B cell (primary cell): ENCODE data around the gene NCAM1. TPM values are rescaled to one million over a fixed set of nuclear protein-coding genes. Genes with fewer than 3 reads are reported as not detected.

Experiments used
- ATAC-seq: fragments of 200-7000 bp; cut with Tn5 transposase; one replicate; pipeline ENCODE4 v1.10.0; 2021; ENCODE audit warnings: low read depth, mild to moderate bottlenecking, moderate number of reproducible peaks, moderate library complexity
- CTCF ChIA-PET: fragments of 350-600 bp; sonication (Branson Sonifier 250); formaldehyde crosslinking; loops from one replicate; lab custom pipeline; 2021; ENCODE audit warnings: antibody characterized with exemption, inconsistent platforms; lab: Charles Lee
- POLR2A ChIA-PET: fragments of 350-600 bp; sonication (Branson Sonifier 250); formaldehyde crosslinking; loops from one replicate; lab custom pipeline; 2021; ENCODE audit warnings: antibody characterized with exemption; lab: Charles Lee
- DNase-seq: peaks from one replicate; pipeline ENCODE4 v3.0.0; 2013
- H2AFZ ChIP-seq: 2 replicates; pipeline ENCODE4 v1.6.1; 2012; ENCODE audit warnings: mild to moderate bottlenecking, low read depth, low read length; ENCODE audit not compliant: insufficient read depth, poor library complexity, severe bottlenecking
- H3K27ac ChIP-seq, 2 donors: 1 replicate in 1 of 2; 2 replicates in 1 of 2; pipeline ENCODE4 v1.5.1; 2012 to 2013; ENCODE audit warnings: low read length in 2 of 2, mild to moderate bottlenecking in 2 of 2, moderate library complexity in 1 of 2
- H3K27me3 ChIP-seq, 4 experiments: fragments of 200-600 bp in 1 of 4; sonication (generic) in 1 of 4; replicated peaks in 1 of 4; 1 replicate in 2 of 4; 2 replicates in 2 of 4; pipeline versions ENCODE4 v1.6.1 to v1.7.0; 2013 to 2016; ENCODE audit warnings: low read length in 3 of 4, mild to moderate bottlenecking in 2 of 4, mixed read lengths in 1 of 4, moderate library complexity in 1 of 4; ENCODE audit not compliant: insufficient read depth in 4 of 4, control insufficient read depth in 3 of 4; ENCODE audit errors: control extremely low read depth in 1 of 4
- H3K36me3 ChIP-seq, 2 experiments: replicated peaks in 1 of 2; 1 replicate in 1 of 2; 2 replicates in 1 of 2; pipeline versions ENCODE4 v1.6.1 to v1.7.1; 2013; ENCODE audit warnings: low read length in 1 of 2; ENCODE audit not compliant: insufficient read depth in 2 of 2, control insufficient read depth in 1 of 2; ENCODE audit errors: control extremely low read depth in 1 of 2, extremely low read depth in 1 of 2
- H3K4me1 ChIP-seq, 2 donors: fragments of 200-600 bp in 1 of 2; sonication (generic) in 1 of 2; 1 replicate in 1 of 2; 2 replicates in 1 of 2; pipeline versions ENCODE4 v1.5.1 to v1.6.1; 2013 to 2017; ENCODE audit warnings: low read length in 2 of 2; ENCODE audit not compliant: control insufficient read depth in 2 of 2, insufficient read depth in 2 of 2
- H3K4me2 ChIP-seq: replicated peaks from 2 replicates; pipeline ENCODE3; 2012; ENCODE audit warnings: mild to moderate bottlenecking, low read depth, low read length; ENCODE audit not compliant: poor library complexity, severe bottlenecking
- H3K4me3 ChIP-seq, 5 experiments: fragments of 200-600 bp in 1 of 5; sonication (generic) in 1 of 5; 1 replicate in 3 of 5; 2 replicates in 2 of 5; pipeline versions ENCODE4 v1.5.1 to v1.7.0; 2011 to 2016; ENCODE audit warnings: low read length in 4 of 5, mild to moderate bottlenecking in 4 of 5, low read depth in 2 of 5, control low read depth in 1 of 5, moderate library complexity in 1 of 5; ENCODE audit not compliant: insufficient read depth in 1 of 5; ENCODE audit errors: control extremely low read depth in 1 of 5, extremely low read depth in 1 of 5
- H3K79me2 ChIP-seq: fragments of 200-600 bp; sonication (generic); one replicate; pipeline ENCODE4 v1.6.0; 2016; ENCODE audit warnings: low read length; ENCODE audit not compliant: control insufficient read depth, insufficient read depth
- H3K9ac ChIP-seq: fragments of 200-600 bp; sonication (generic); 2 replicates; pipeline ENCODE4 v1.6.1; 2017; ENCODE audit warnings: mild to moderate bottlenecking, low read length, moderate library complexity
- H3K9me3 ChIP-seq, 3 donors: one replicate each; pipeline versions ENCODE4 v1.6.1 to v1.7.1; 2013; ENCODE audit warnings: low read length in 2 of 3; ENCODE audit not compliant: control insufficient read depth in 2 of 3, insufficient read depth in 1 of 3; ENCODE audit errors: control extremely low read depth in 1 of 3
- H4K20me1 ChIP-seq: 2 replicates; pipeline ENCODE4 v1.6.0; 2012; ENCODE audit warnings: mild to moderate bottlenecking, low read length; ENCODE audit not compliant: insufficient read depth, control insufficient read depth, poor library complexity, severe bottlenecking
- H3K27ac Mint-ChIP-seq: one replicate; pipeline ENCODE4 v1.8.0; 2021; ENCODE audit warnings: mixed read lengths
- H3K27me3 Mint-ChIP-seq: one replicate; pipeline ENCODE4 v1.8.0; 2021; ENCODE audit warnings: mixed read lengths
- H3K4me1 Mint-ChIP-seq: one replicate; pipeline ENCODE4 v1.8.0; 2021; ENCODE audit warnings: mixed read lengths
- H3K4me3 Mint-ChIP-seq: one replicate; pipeline ENCODE4 v1.8.0; 2021; ENCODE audit warnings: mixed read lengths
- H3K9me3 Mint-ChIP-seq: one replicate; pipeline ENCODE4 v1.8.0; 2022; ENCODE audit warnings: mixed read lengths; ENCODE audit not compliant: insufficient read depth
- EZH2 ChIP-seq: IDR thresholded peaks from 2 replicates; pipeline ENCODE4 v1.6.1; 2012; ENCODE audit warnings: borderline replicate concordance, low read depth, mild to moderate bottlenecking, moderate library complexity, low read length; ENCODE audit not compliant: insufficient read depth, poor library complexity, severe bottlenecking
- WGBS: methylation state at CpG from one replicate; pipeline ENCODE4 v1.1.5; 2013; ENCODE audit warnings: missing lambda C conversion rate; ENCODE audit not compliant: insufficient coverage; 5-methylcytosine and 5-hydroxymethylcytosine counted together
- intact Hi-C: fragments of 100-400 bp; cut with micrococcal nuclease; formaldehyde crosslinking; loops from one replicate; pipeline ENCODE4 v1.10.0; 2022
- polyA plus RNA-seq: library from polyadenylated mRNA; depleted of rRNA; stranded (reverse); fragments of >200 nt; gene quantifications from 2 replicates; pipeline ENCODE4 v1.2.3, GENCODE V29; 2012
- total RNA-seq, 2 donors: library from RNA; stranded (reverse); fragments of 120-200 nt in 1 of 2; gene quantifications; 1 replicate in 1 of 2; 2 replicates in 1 of 2; pipeline versions ENCODE4 v1.2.3 to v1.2.4, GENCODE V29; 2013 to 2022
- TF ChIP-seq, protein P1 (sequence below): fragments of 200-600 bp; IDR thresholded peaks from one replicate; pipeline ENCODE4 v1.8.0; 2022; ENCODE audit warnings: antibody characterized with exemption, mild to moderate bottlenecking

Gene NCAM1
- total and polyA plus RNA-seq, 2 donors (not counting 1 experiment from before 2014, with no cell fraction given), result 0.37 TPM; not detected in 1

DNA sequence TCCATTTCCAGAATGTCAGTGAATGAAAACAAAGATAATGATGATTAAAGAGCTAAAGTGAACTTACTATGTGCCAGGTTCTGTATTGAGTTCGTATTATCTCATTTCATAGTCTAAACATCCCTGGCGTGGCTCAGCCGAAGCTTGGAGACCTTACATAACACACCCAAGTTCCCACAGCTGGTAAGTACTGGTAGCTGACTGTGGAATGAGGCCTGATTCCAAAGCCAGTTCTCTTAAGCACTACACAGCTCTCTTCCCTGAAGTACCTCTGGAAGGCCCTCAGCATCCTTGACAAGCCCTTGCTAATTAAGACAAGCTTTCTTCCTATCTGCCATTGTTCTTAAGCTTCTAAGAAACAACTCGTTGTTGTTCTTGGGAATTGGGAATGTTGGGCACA lies 28.6 kb upstream of the NCAM1 start:
- Mint-ChIP-seq H3K9me3 (no peaks in the 10 kb centered on the region), H3K27ac (no peak overlapping the region), H3K27me3 (no peaks in the 10 kb centered on the region), H3K4me1 (no peaks in the 10 kb centered on the region), H3K4me3 (no peak overlapping the region)
- no peak for ATAC-seq
- intact Hi-C loops, result no loop called here
- no peaks in the 10 kb centered on the region for H3K36me3 ChIP-seq
- no peaks in the 10 kb centered on the region for H3K79me2 ChIP-seq
- no peak overlapping the region for H3K4me2 ChIP-seq
- no peak overlapping the region for H3K27ac ChIP-seq
- TF ChIP-seq, protein P1, sequence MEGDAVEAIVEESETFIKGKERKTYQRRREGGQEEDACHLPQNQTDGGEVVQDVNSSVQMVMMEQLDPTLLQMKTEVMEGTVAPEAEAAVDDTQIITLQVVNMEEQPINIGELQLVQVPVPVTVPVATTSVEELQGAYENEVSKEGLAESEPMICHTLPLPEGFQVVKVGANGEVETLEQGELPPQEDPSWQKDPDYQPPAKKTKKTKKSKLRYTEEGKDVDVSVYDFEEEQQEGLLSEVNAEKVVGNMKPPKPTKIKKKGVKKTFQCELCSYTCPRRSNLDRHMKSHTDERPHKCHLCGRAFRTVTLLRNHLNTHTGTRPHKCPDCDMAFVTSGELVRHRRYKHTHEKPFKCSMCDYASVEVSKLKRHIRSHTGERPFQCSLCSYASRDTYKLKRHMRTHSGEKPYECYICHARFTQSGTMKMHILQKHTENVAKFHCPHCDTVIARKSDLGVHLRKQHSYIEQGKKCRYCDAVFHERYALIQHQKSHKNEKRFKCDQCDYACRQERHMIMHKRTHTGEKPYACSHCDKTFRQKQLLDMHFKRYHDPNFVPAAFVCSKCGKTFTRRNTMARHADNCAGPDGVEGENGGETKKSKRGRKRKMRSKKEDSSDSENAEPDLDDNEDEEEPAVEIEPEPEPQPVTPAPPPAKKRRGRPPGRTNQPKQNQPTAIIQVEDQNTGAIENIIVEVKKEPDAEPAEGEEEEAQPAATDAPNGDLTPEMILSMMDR, result no peak
- TF ChIP-seq EZH2, result no peak
- POLR2A ChIA-PET, result no interaction called here
- WGBS, result no CpG with 5 or more reads among the region's 4 CpGs
- peaks cover 0 to 4% (median 1%) of the 10 kb centered on the region in 3 donors for H3K9me3 ChIP-seq
- DNase-seq, result no peak
- H3K4me1 ChIP-seq, result no peaks in the 10 kb centered on the region
- no peak overlapping the region for H3K4me3 ChIP-seq
- no peaks in the 10 kb centered on the region for H4K20me1 ChIP-seq
- no peaks in the 10 kb centered on the region for H3K27me3 ChIP-seq
- CTCF ChIA-PET, result no interaction called here
- no peak overlapping the region for H3K9ac ChIP-seq
- H2AFZ ChIP-seq, result no peak overlapping the region

DNA sequence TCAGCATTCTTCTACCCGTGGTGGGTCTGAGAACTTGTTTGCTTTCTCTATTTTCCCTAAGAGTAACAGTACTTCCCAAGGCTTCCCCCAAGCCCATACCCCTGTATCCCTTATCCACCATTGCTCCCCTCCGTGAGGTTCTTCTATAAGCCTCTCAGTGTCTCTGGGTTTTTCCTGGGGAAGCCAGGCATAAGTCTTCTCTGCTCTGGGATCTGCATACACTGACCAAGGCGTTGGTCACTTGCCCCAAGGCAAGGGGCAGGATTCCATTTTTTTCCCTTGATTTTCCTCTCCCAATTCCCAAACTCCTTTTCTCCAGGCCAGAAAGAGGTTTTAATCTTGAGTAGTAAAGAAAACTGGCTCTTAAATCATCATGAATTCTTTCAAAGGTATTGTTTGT lies 27.2 kb upstream of the NCAM1 start:
- intact Hi-C loops, result no loop called here
- ChIA-PET CTCF (no interaction called here), POLR2A (no interaction called here)
- no peak overlapping the region for H3K27ac Mint-ChIP-seq
- no peaks in the 10 kb centered on the region for H3K27me3 Mint-ChIP-seq
- no peaks in the 10 kb centered on the region for H3K36me3 ChIP-seq
- H3K27ac ChIP-seq, result no peak overlapping the region
- no peaks in the 10 kb centered on the region for H3K9me3 Mint-ChIP-seq
- H3K4me2 ChIP-seq, result no peak overlapping the region
- H2AFZ ChIP-seq, result no peak overlapping the region
- no peak overlapping the region for H3K4me3 Mint-ChIP-seq
- WGBS, result 90% methylated on average over 2 of the region's 3 CpGs
- H3K9me3 ChIP-seq, result peaks cover 0 to 4% (median 1%) of the 10 kb centered on the region in 3 donors
- no peaks in the 10 kb centered on the region for H3K27me3 ChIP-seq
- no peaks in the 10 kb centered on the region for H3K79me2 ChIP-seq
- H3K4me3 ChIP-seq, result no peak overlapping the region
- H3K9ac ChIP-seq, result no peak overlapping the region
- TF ChIP-seq, protein P1, result no peak
- no peak for TF ChIP-seq EZH2
- H4K20me1 ChIP-seq, result no peaks in the 10 kb centered on the region
- ATAC-seq (no peak), DNase-seq (no peak)
- no peaks in the 10 kb centered on the region for H3K4me1 ChIP-seq
- no peaks in the 10 kb centered on the region for H3K4me1 Mint-ChIP-seq
